NB4 (cell line): ENCODE measurements around the gene HIGD1C.

Source experiments
- DNase-seq: peaks from one replicate; pipeline ENCODE4 v3.0.0; 2010; ENCODE audit warnings: low read depth
- H3K4me3 ChIP-seq: one replicate; pipeline ENCODE4 v1.5.1; 2011; ENCODE audit warnings: mild to moderate bottlenecking, low read depth, low read length, moderate library complexity
- CTCF ChIP-seq: IDR thresholded peaks from one replicate; pipeline ENCODE4 v1.5.1; 2012; ENCODE audit warnings: low read depth, low read length
- MAX ChIP-seq: IDR thresholded peaks from 2 replicates; pipeline ENCODE4 v1.6.1; 2011; ENCODE audit warnings: low read depth, low read length
- MYC ChIP-seq: IDR thresholded peaks from 2 replicates; pipeline ENCODE4 v1.6.1; 2011; ENCODE audit warnings: low read depth, low read length
- POLR2A ChIP-seq: IDR thresholded peaks from 2 replicates; pipeline ENCODE4 v1.6.1; 2011; ENCODE audit warnings: mild to moderate bottlenecking; ENCODE audit not compliant: insufficient read length; ENCODE audit errors: extremely low read depth

HIGD1C gene

GRCh38 chr12:51005030-51005429 is 52.7 kb downstream of the HIGD1C start:
- H3K4me3 ChIP-seq, result no peak overlapping the region
- DNase-seq, result no peak
- no peak for TF ChIP-seq POLR2A
- no peak for TF ChIP-seq MAX
- no peak for TF ChIP-seq CTCF
- TF ChIP-seq MYC, result no peak

GRCh38 chr12:51005671-51006070 is 53.3 kb downstream of the HIGD1C start:
- no peak overlapping the region for H3K4me3 ChIP-seq
- no peak for DNase-seq
- TF ChIP-seq POLR2A (no peak), MYC (no peak), CTCF (no peak), MAX (no peak)

- H3K4me3 ChIP-seq, result no peak overlapping the region
- no peak for TF ChIP-seq MAX
- TF ChIP-seq MYC, result no peak
- TF ChIP-seq CTCF, result no peak
- no peak for TF ChIP-seq POLR2A
- no peak for DNase-seq
Measured at GRCh38 chr12:51008329-51009055, 56.1 kb downstream of the HIGD1C start.

- DNase-seq, result peak; percentile 26
- TF ChIP-seq POLR2A, result no peak
- no peak for TF ChIP-seq MAX
- TF ChIP-seq CTCF, result no peak
- TF ChIP-seq MYC, result no peak
- no peak overlapping the region for H3K4me3 ChIP-seq
Measured at GRCh38 chr12:51009056-51009440, 56.7 kb downstream of the HIGD1C start.

GRCh38 chr12:51011955-51012354 is 59.6 kb downstream of the HIGD1C start:
- no peak for DNase-seq
- H3K4me3 ChIP-seq, result no peak overlapping the region
- TF ChIP-seq MYC (no peak), MAX (no peak), POLR2A (no peak), CTCF (no peak)
